ENCODE measurements around the gene LSG1.

- TF ChIP-seq CTCF (IDR thresholded peaks at IDR 0.05; ENCODE audit: poor library complexity, severe bottlenecking) = no peak
- TF ChIP-seq POLR2AphosphoS5 (IDR thresholded peaks at IDR 0.05) = no peak
- TF ChIP-seq MXI1 (conservative IDR thresholded peaks at IDR 0.05; ENCODE audit: poor library complexity, severe bottlenecking) = no peak
- TF ChIP-seq EZH2 (IDR thresholded peaks at IDR 0.05; ENCODE audit: borderline replicate concordance, insufficient read depth, low read length, poor library complexity, severe bottlenecking) = no peak
Measured at GRCh38 chr3:194647747-194648146, 24.2 kb downstream of the LSG1 start.
